Measurements from ENCODE around the gene PRKACA.

PRKACA gene

DNA sequence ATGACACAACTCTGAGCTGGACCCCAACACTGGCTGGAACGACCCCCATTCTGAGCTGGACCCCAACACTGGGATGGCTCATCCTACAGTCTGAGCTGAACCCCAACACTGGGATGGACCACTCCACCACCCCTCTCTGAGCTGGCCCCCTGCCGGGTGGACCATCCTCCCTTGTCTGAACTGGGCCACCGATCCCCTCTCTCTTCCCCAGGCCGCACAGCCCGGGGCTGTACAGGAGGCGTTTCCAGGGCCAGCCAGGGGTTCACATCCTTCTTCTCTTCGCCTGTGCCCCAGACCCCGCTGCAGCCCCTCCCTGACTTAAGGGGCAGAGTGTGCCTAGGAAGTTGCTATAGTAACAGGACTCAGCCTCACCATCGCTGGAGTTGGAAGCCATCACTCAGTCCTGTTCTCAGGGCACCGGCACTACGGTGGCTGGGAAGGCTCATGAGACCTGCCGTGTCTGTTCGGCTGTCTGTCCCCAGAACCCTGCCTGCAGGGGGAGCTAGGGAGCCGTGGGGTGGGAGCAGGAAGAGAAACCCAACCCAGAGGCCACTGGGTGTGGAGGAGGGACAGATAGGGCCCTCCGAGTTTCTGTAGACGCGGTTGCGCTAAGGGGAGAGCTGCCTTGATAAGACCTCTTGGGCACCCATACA lies 3.7 kb downstream of the PRKACA start:
- peaks cover 68% of the 10 kb centered on the region for H3K4me1 ChIP-seq (ENCODE audit: control insufficient read depth, insufficient read depth, low read length)
- H3K9ac ChIP-seq (ENCODE audit: low read length), result peak overlapping the region; percentile 69
- H3K9me3 ChIP-seq (ENCODE audit: control insufficient read depth, low read length), result no peaks in the 10 kb centered on the region
- DNase-seq (ENCODE audit: low read depth), result no peak
- peaks cover 3% of the 10 kb centered on the region for H3K36me3 ChIP-seq (ENCODE audit: control insufficient read depth, insufficient read depth, low read length, severe bottlenecking)
- H3K4me3 ChIP-seq (ENCODE audit: low read length), result peak overlapping the region; percentile 70
- no peaks in the 10 kb centered on the region for H3K27me3 ChIP-seq (replicated peaks; ENCODE audit: control insufficient read depth, insufficient read depth, low read length)

DNA sequence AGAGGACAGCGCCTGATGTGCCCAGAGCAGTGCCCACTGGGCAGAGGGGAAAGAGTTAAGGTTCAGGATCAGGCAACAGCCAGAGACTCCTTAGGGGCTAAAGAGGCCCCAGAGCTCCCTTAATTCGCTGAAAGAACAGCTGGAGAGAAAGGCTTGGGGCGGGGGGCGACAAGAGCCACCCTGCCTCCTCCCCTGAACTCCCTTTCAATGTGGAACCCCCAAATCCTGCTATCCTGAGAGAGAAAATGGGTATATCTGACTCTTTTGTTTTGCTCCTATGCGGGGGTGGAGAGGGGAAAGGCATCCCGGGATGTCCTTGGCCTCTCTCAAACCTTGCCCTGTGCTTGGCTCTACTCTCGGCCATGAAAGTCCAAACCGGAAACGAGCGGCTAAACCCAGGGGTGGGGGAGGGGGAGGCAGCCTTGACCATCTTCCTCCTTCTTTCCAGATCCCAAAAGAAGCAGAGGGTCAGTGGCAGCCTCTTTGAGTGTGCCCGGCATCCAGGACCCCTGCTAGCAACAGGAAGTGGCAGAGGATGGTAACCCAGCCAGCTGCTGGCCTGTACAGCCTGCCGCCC lies 4.7 kb downstream of the PRKACA start:
- H3K4me3 ChIP-seq (ENCODE audit: low read length), result peak overlapping the region; percentile 70
- no peaks in the 10 kb centered on the region for H3K9me3 ChIP-seq (ENCODE audit: control insufficient read depth, low read length)
- no peak for DNase-seq (ENCODE audit: low read depth)
- peaks cover 65% of the 10 kb centered on the region for H3K4me1 ChIP-seq (ENCODE audit: control insufficient read depth, insufficient read depth, low read length)
- H3K27me3 ChIP-seq (replicated peaks; ENCODE audit: control insufficient read depth, insufficient read depth, low read length), result no peaks in the 10 kb centered on the region
- peak overlapping the region; percentile 69 for H3K9ac ChIP-seq (ENCODE audit: low read length)
- peaks cover 3% of the 10 kb centered on the region for H3K36me3 ChIP-seq (ENCODE audit: control insufficient read depth, insufficient read depth, low read length, severe bottlenecking)

- Histone ChIP-seq H3K27me3 (replicated peaks; ENCODE audit: control insufficient read depth, insufficient read depth, low read length) (no peaks in the 10 kb centered on the region), H3K4me3 (ENCODE audit: low read length) (peak overlapping the region; percentile 70), H3K4me1 (ENCODE audit: control insufficient read depth, insufficient read depth, low read length) (peaks cover 68% of the 10 kb centered on the region), H3K9ac (ENCODE audit: low read length) (peak overlapping the region; percentile 69), H3K36me3 (ENCODE audit: control insufficient read depth, insufficient read depth, low read length, severe bottlenecking) (peaks cover 3% of the 10 kb centered on the region), H3K9me3 (ENCODE audit: control insufficient read depth, low read length) (no peaks in the 10 kb centered on the region)
- no peak for DNase-seq (ENCODE audit: low read depth)
Observed at GRCh38 chr19:14112051-14112808, 5.3 kb downstream of the PRKACA start.

- Histone ChIP-seq H3K4me3 (ENCODE audit: low read length) (no peak overlapping the region), H3K27me3 (replicated peaks; ENCODE audit: control insufficient read depth, insufficient read depth, low read length) (no peaks in the 10 kb centered on the region), H3K4me1 (ENCODE audit: control insufficient read depth, insufficient read depth, low read length) (peaks cover 65% of the 10 kb centered on the region), H3K36me3 (ENCODE audit: control insufficient read depth, insufficient read depth, low read length, severe bottlenecking) (peaks cover 6% of the 10 kb centered on the region), H3K9ac (ENCODE audit: low read length) (no peak overlapping the region), H3K9me3 (ENCODE audit: control insufficient read depth, low read length) (no peaks in the 10 kb centered on the region)
- DNase-seq (ENCODE audit: low read depth), result no peak
Observed at GRCh38 chr19:14111486-14111885, 6.1 kb downstream of the PRKACA start.

DNA sequence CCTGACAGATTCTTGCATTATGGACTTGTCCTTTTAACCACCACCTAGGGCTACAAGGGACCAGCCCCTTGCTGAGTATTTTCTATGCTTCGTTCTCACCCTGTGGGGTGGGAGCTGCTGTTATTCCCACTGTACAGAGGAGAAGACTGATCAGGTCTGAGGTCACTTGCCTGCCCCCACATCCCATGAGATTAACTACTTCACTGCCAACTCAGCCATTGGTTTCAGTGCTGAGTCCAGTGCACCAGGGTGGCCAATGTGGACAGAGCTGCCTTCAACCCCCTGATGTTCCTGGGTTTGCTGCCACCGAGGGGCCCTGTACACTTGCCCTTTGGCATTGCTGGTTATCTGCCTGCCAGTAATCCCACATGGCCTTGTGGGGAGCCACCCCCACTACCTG lies 6.9 kb downstream of the PRKACA start:
- H3K9me3 ChIP-seq (ENCODE audit: control insufficient read depth, low read length), result no peaks in the 10 kb centered on the region
- peak overlapping the region; percentile 34 for H3K9ac ChIP-seq (ENCODE audit: low read length)
- H3K36me3 ChIP-seq (ENCODE audit: control insufficient read depth, insufficient read depth, low read length, severe bottlenecking), result peaks cover 15% of the 10 kb centered on the region
- peaks cover 57% of the 10 kb centered on the region for H3K4me1 ChIP-seq (ENCODE audit: control insufficient read depth, insufficient read depth, low read length)
- no peak overlapping the region for H3K4me3 ChIP-seq (ENCODE audit: low read length)
- no peak for DNase-seq (ENCODE audit: low read depth)
- H3K27me3 ChIP-seq (replicated peaks; ENCODE audit: control insufficient read depth, insufficient read depth, low read length), result no peaks in the 10 kb centered on the region

- no peak for DNase-seq (ENCODE audit: low read depth)
- no peak overlapping the region for H3K4me3 ChIP-seq (ENCODE audit: low read length)
- peaks cover 30% of the 10 kb centered on the region for H3K36me3 ChIP-seq (ENCODE audit: control insufficient read depth, insufficient read depth, low read length, severe bottlenecking)
- H3K9ac ChIP-seq (ENCODE audit: low read length), result no peak overlapping the region
- H3K27me3 ChIP-seq (replicated peaks; ENCODE audit: control insufficient read depth, insufficient read depth, low read length), result no peaks in the 10 kb centered on the region
- H3K4me1 ChIP-seq (ENCODE audit: control insufficient read depth, insufficient read depth, low read length), result peaks cover 32% of the 10 kb centered on the region
- H3K9me3 ChIP-seq (ENCODE audit: control insufficient read depth, low read length), result no peaks in the 10 kb centered on the region
Observed at GRCh38 chr19:14107581-14108461, 9.7 kb downstream of the PRKACA start.

DNA sequence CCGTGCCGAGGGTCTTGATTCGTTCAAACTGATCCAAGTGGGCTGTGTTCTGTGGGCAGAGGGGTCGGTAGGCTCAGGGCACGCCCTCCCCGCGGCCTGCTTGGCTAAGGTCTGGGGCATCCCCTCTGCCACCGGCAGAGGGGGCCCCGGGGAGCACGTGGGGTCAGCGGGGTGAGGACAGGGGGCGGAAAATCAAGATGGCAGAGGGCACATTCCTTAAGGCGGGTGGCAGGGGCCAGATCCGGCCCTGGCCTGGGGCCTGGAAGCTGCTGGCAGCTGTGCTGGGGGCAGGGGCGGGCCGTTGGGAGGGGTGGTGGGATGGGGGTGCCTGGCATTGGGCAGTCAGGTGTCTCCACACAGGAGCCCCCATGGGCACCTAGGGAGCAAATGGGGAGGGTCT lies 10.7 kb downstream of the PRKACA start:
- H3K27me3 ChIP-seq (replicated peaks; ENCODE audit: control insufficient read depth, insufficient read depth, low read length), result no peaks in the 10 kb centered on the region
- no peak overlapping the region for H3K9ac ChIP-seq (ENCODE audit: low read length)
- peaks cover 33% of the 10 kb centered on the region for H3K4me1 ChIP-seq (ENCODE audit: control insufficient read depth, insufficient read depth, low read length)
- no peak overlapping the region for H3K4me3 ChIP-seq (ENCODE audit: low read length)
- H3K9me3 ChIP-seq (ENCODE audit: control insufficient read depth, low read length), result no peaks in the 10 kb centered on the region
- no peak for DNase-seq (ENCODE audit: low read depth)
- peaks cover 38% of the 10 kb centered on the region for H3K36me3 ChIP-seq (ENCODE audit: control insufficient read depth, insufficient read depth, low read length, severe bottlenecking)

DNA sequence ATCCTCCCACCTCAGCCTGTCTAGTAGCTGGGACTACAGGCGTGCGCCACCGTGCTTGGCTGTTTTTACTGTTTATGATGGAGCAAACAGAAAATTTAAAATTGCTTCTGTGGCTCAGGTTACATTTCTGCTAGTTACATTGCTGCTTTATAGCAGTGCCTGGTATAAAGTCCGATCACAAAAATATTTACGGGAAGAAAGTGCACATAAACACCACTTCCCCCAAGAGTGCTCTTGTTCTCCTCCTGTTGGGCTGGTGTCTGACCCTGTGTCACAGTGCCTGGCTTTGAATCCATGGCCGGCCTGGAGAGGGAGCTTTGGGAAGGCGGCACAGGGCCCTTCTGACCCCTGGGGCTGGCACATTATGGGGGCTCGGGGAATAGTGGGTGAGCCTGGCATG lies 11.9 kb downstream of the PRKACA start:
- no peak for DNase-seq (ENCODE audit: low read depth)
- Histone ChIP-seq H3K9ac (ENCODE audit: low read length) (no peak overlapping the region), H3K4me1 (ENCODE audit: control insufficient read depth, insufficient read depth, low read length) (peaks cover 27% of the 10 kb centered on the region), H3K9me3 (ENCODE audit: control insufficient read depth, low read length) (no peaks in the 10 kb centered on the region), H3K27me3 (replicated peaks; ENCODE audit: control insufficient read depth, insufficient read depth, low read length) (no peaks in the 10 kb centered on the region), H3K4me3 (ENCODE audit: low read length) (no peak overlapping the region), H3K36me3 (ENCODE audit: control insufficient read depth, insufficient read depth, low read length, severe bottlenecking) (peaks cover 43% of the 10 kb centered on the region)

- Histone ChIP-seq H3K4me1 (ENCODE audit: control insufficient read depth, insufficient read depth, low read length) (peaks cover 20% of the 10 kb centered on the region), H3K4me3 (ENCODE audit: low read length) (no peak overlapping the region), H3K27me3 (replicated peaks; ENCODE audit: control insufficient read depth, insufficient read depth, low read length) (no peaks in the 10 kb centered on the region), H3K36me3 (ENCODE audit: control insufficient read depth, insufficient read depth, low read length, severe bottlenecking) (peaks cover 58% of the 10 kb centered on the region), H3K9me3 (ENCODE audit: control insufficient read depth, low read length) (no peaks in the 10 kb centered on the region), H3K9ac (ENCODE audit: low read length) (no peak overlapping the region)
- no peak for DNase-seq (ENCODE audit: low read depth)
Observed at GRCh38 chr19:14103310-14103709, 14.3 kb downstream of the PRKACA start.

- DNase-seq (ENCODE audit: low read depth), result no peak
- H3K4me1 ChIP-seq (ENCODE audit: control insufficient read depth, insufficient read depth, low read length), result peaks cover 17% of the 10 kb centered on the region
- peaks cover 63% of the 10 kb centered on the region for H3K36me3 ChIP-seq (ENCODE audit: control insufficient read depth, insufficient read depth, low read length, severe bottlenecking)
- no peak overlapping the region for H3K4me3 ChIP-seq (ENCODE audit: low read length)
- peak overlapping the region; percentile 5 for H3K9ac ChIP-seq (ENCODE audit: low read length)
- H3K27me3 ChIP-seq (replicated peaks; ENCODE audit: control insufficient read depth, insufficient read depth, low read length), result no peaks in the 10 kb centered on the region
- H3K9me3 ChIP-seq (ENCODE audit: control insufficient read depth, low read length), result no peaks in the 10 kb centered on the region
Observed at GRCh38 chr19:14102756-14103155, 14.8 kb downstream of the PRKACA start.

Measured in adipocyte (in vitro differentiated cells).